Hepatocyte (in vitro differentiated cells): ENCODE data around the gene POU3F3.

Experiments
- EZH2phosphoT487 ChIP-seq: fragments of 200-600 bp; sonication (generic); IDR thresholded peaks from one replicate; pipeline ENCODE4 v1.6.1; 2018; ENCODE audit warnings: antibody characterized with exemption, mild to moderate bottlenecking, low read depth, moderate library complexity; ENCODE audit not compliant: unreplicated experiment, severe bottlenecking
- TF ChIP-seq, protein P1 (sequence below): fragments of 200-600 bp; sonication (generic); IDR thresholded peaks from 2 replicates; pipeline ENCODE4 v1.5.1; 2016; ENCODE audit warnings: antibody characterized with exemption, mild to moderate bottlenecking; ENCODE audit not compliant: poor library complexity

DNA sequence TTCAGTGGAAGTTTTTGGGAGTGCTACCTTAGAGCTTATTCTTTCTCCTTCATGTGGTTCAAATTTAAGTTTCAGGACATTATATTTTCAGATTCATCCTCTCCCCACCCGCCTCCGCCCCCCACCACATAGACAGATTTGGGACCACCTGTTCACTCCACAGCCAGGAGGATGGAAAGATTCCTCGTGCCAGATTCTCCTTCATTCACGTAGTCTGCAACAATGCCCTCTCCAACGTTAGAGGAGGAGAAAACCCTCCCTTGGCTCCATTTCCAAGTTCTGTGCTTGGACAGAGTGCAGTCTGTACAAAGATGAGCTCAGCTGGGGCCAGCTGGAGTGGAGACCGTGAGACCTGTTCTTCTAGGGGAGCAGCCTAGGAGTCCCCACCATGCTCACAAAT, 26.2 kb downstream of the POU3F3 start:
- TF ChIP-seq, protein P1, sequence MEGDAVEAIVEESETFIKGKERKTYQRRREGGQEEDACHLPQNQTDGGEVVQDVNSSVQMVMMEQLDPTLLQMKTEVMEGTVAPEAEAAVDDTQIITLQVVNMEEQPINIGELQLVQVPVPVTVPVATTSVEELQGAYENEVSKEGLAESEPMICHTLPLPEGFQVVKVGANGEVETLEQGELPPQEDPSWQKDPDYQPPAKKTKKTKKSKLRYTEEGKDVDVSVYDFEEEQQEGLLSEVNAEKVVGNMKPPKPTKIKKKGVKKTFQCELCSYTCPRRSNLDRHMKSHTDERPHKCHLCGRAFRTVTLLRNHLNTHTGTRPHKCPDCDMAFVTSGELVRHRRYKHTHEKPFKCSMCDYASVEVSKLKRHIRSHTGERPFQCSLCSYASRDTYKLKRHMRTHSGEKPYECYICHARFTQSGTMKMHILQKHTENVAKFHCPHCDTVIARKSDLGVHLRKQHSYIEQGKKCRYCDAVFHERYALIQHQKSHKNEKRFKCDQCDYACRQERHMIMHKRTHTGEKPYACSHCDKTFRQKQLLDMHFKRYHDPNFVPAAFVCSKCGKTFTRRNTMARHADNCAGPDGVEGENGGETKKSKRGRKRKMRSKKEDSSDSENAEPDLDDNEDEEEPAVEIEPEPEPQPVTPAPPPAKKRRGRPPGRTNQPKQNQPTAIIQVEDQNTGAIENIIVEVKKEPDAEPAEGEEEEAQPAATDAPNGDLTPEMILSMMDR: no peak
- TF ChIP-seq EZH2phosphoT487: no peak
